Neuronal stem cell (in vitro differentiated cells): ENCODE measurements around the gene ZRSR2.

Experiments used
- DNase-seq: peaks from one replicate; pipeline ENCODE4 v3.0.0-alpha.2; 2013; ENCODE audit warnings: low spot score
- H2AFZ ChIP-seq: one replicate; pipeline ENCODE4 v1.6.1; 2013; ENCODE audit warnings: mild to moderate bottlenecking, low read length, inconsistent platforms
- H2AK5ac ChIP-seq: 2 replicates; pipeline ENCODE4 v1.6.1; 2013; ENCODE audit warnings: low read depth, mild to moderate bottlenecking, inconsistent platforms, low read length, moderate library complexity, mixed read lengths
- H2BK120ac ChIP-seq: 2 replicates; pipeline ENCODE4 v1.6.1; 2013; ENCODE audit warnings: low read depth, mild to moderate bottlenecking, inconsistent platforms, low read length, moderate library complexity, mixed read lengths
- H2BK12ac ChIP-seq: one replicate; pipeline ENCODE4 v1.6.1; 2013; ENCODE audit warnings: low read length, inconsistent platforms
- H2BK15ac ChIP-seq: 2 replicates; pipeline ENCODE4 v1.6.1; 2013; ENCODE audit warnings: mild to moderate bottlenecking, low read length, inconsistent platforms, mixed read lengths
- H2BK5ac ChIP-seq: one replicate; pipeline ENCODE4 v1.6.1; 2013; ENCODE audit warnings: inconsistent platforms, mild to moderate bottlenecking, low read length, moderate library complexity
- H3K14ac ChIP-seq: one replicate; pipeline ENCODE4 v1.6.1; 2013; ENCODE audit warnings: low read length, inconsistent platforms
- H3K18ac ChIP-seq: 2 replicates; pipeline ENCODE4 v1.6.1; 2013; ENCODE audit warnings: low read length, inconsistent platforms
- H3K23ac ChIP-seq: 2 replicates; pipeline ENCODE4 v1.6.1; 2013; ENCODE audit warnings: low read depth, mild to moderate bottlenecking, mixed read lengths, low read length, inconsistent platforms; ENCODE audit not compliant: poor library complexity
- H3K27ac ChIP-seq: replicated peaks from 3 replicates; pipeline ENCODE4 v1.5.1; 2013; ENCODE audit warnings: low read length, inconsistent platforms
- H3K27me3 ChIP-seq, 3 experiments: 2 replicates each; pipeline ENCODE4 v1.6.1; 2013; ENCODE audit warnings: low read length in 3 of 3, mild to moderate bottlenecking in 2 of 3, inconsistent platforms in 1 of 3, low read depth in 1 of 3, mixed read lengths in 1 of 3, moderate library complexity in 1 of 3; ENCODE audit not compliant: control insufficient read depth in 3 of 3, insufficient read depth in 3 of 3
- H3K36me3 ChIP-seq, 2 donors: replicated peaks in 1 of 2; 2 replicates each; pipeline ENCODE4 v1.6.1; 2013; ENCODE audit warnings: low read length in 2 of 2; ENCODE audit not compliant: control insufficient read depth in 2 of 2, insufficient read depth in 2 of 2
- H3K4ac ChIP-seq: 2 replicates; pipeline ENCODE4 v1.6.1; 2013; ENCODE audit warnings: inconsistent platforms, mild to moderate bottlenecking, low read length, moderate library complexity
- H3K4me1 ChIP-seq, 2 donors: 1 replicate in 1 of 2; 2 replicates in 1 of 2; pipeline ENCODE4 v1.6.1; 2013; ENCODE audit warnings: low read length in 2 of 2, low read depth in 1 of 2; ENCODE audit not compliant: control insufficient read depth in 2 of 2, insufficient read depth in 1 of 2
- H3K4me2 ChIP-seq: one replicate; pipeline ENCODE4 v1.6.1; 2013; ENCODE audit warnings: mild to moderate bottlenecking, low read length, inconsistent platforms; ENCODE audit not compliant: insufficient read depth, poor library complexity, severe bottlenecking
- H3K4me3 ChIP-seq, 2 donors: 2 replicates each; pipeline ENCODE4 v1.5.1; 2013; ENCODE audit warnings: low read length in 2 of 2, mild to moderate bottlenecking in 2 of 2, inconsistent platforms in 1 of 2, moderate library complexity in 1 of 2
- H3K79me1 ChIP-seq: one replicate; pipeline ENCODE4 v1.6.1; 2013; ENCODE audit warnings: low read depth, mild to moderate bottlenecking, inconsistent platforms, low read length, moderate library complexity
- H3K9ac ChIP-seq: one replicate; pipeline ENCODE4 v1.6.1; 2013; ENCODE audit warnings: mild to moderate bottlenecking, low read depth, low read length, inconsistent platforms; ENCODE audit not compliant: poor library complexity
- H3K9me3 ChIP-seq, 2 donors: replicated peaks in 1 of 2; 2 replicates each; pipeline versions ENCODE3 to v1.6.1; 2013; ENCODE audit warnings: low read length in 2 of 2, mild to moderate bottlenecking in 2 of 2, inconsistent platforms in 1 of 2, low read depth in 1 of 2, mixed read lengths in 1 of 2, moderate library complexity in 1 of 2; ENCODE audit not compliant: control insufficient read depth in 2 of 2, insufficient read depth in 1 of 2
- H4K8ac ChIP-seq: one replicate; pipeline ENCODE4 v1.6.1; 2013; ENCODE audit warnings: low read depth, mild to moderate bottlenecking, inconsistent platforms, low read length, moderate library complexity
- H4K91ac ChIP-seq: one replicate; pipeline ENCODE4 v1.6.1; 2013; ENCODE audit warnings: low read length, low read depth, mild to moderate bottlenecking, inconsistent platforms; ENCODE audit not compliant: poor library complexity
- WGBS, 2 donors: extraction: QIAGEN DNeasy Blood & Tissue Kit; methylation state at CpG; one replicate each; pipeline ENCODE4 v1.1.7; 2013; ENCODE audit warnings: missing lambda C conversion rate in 2 of 2, mixed read lengths in 1 of 2; ENCODE audit not compliant: insufficient read length in 2 of 2, insufficient replicate concordance in 1 of 2; ENCODE audit errors: extremely low coverage in 2 of 2; 5-methylcytosine and 5-hydroxymethylcytosine counted together

ZRSR2 gene

GRCh38 chrX:15854080-15854655, 63.9 kb downstream of the ZRSR2 start:
- no peak overlapping the region for H2BK15ac ChIP-seq
- WGBS, 2 donors: no CpG with 5 or more reads among the region's 65 CpGs
- H2AFZ ChIP-seq: peak overlapping the region; percentile 88
- peak overlapping the region; percentile 69 to 88 for H3K4me3 ChIP-seq
- H3K27me3 ChIP-seq: no peaks in the 10 kb centered on the region
- H4K91ac ChIP-seq: no peak overlapping the region
- H3K9me3 ChIP-seq: no peaks in the 10 kb centered on the region
- no peak overlapping the region for H3K4ac ChIP-seq
- DNase-seq: peak; percentile 51
- H3K79me1 ChIP-seq: no peaks in the 10 kb centered on the region
- peaks cover 0 to 20% of the 10 kb centered on the region in 2 donors for H3K4me1 ChIP-seq
- H4K8ac ChIP-seq: no peak overlapping the region
- H2BK120ac ChIP-seq: no peak overlapping the region
- H2BK12ac ChIP-seq: no peak overlapping the region
- no peak overlapping the region for H3K23ac ChIP-seq
- no peak overlapping the region for H2AK5ac ChIP-seq
- H3K4me2 ChIP-seq: peak overlapping the region; percentile 14
- H3K18ac ChIP-seq: peak overlapping the region; percentile 87
- peak overlapping the region; percentile 73 for H3K27ac ChIP-seq
- peak overlapping the region; percentile 77 for H3K9ac ChIP-seq
- no peak overlapping the region for H2BK5ac ChIP-seq
- H3K36me3 ChIP-seq: peaks cover 3 to 35% of the 10 kb centered on the region in 2 donors
- no peak overlapping the region for H3K14ac ChIP-seq

- peak within 1 kb of the TSS; percentile 87 for H3K27ac ChIP-seq
- H3K27me3 ChIP-seq: no peaks in the 10 kb centered on the region
- H3K4ac ChIP-seq: no peak within 1 kb of the TSS
- H2BK15ac ChIP-seq: no peak within 1 kb of the TSS
- peaks cover 3 to 27% of the 10 kb centered on the region in 2 donors for H3K36me3 ChIP-seq
- H2AFZ ChIP-seq: peak within 1 kb of the TSS; percentile 92
- H4K91ac ChIP-seq: no peak within 1 kb of the TSS
- peak within 1 kb of the TSS; percentile 69 to 91 for H3K4me3 ChIP-seq
- H3K4me2 ChIP-seq: peak within 1 kb of the TSS; percentile 52
- H3K23ac ChIP-seq: no peak within 1 kb of the TSS
- peak; percentile 86 for DNase-seq
- peak within 1 kb of the TSS; percentile 77 for H3K9ac ChIP-seq
- no peaks in the 10 kb centered on the region for H3K79me1 ChIP-seq
- H3K18ac ChIP-seq: peak within 1 kb of the TSS; percentile 87
- no peak within 1 kb of the TSS for H2BK5ac ChIP-seq
- H3K4me1 ChIP-seq: peaks cover 0 to 20% of the 10 kb centered on the region in 2 donors
- H2BK120ac ChIP-seq: no peak within 1 kb of the TSS
- H2AK5ac ChIP-seq: no peak within 1 kb of the TSS
- no CpG with 5 or more reads among the region's 85 CpGs for WGBS, 2 donors
- no peak within 1 kb of the TSS for H4K8ac ChIP-seq
- no peak within 1 kb of the TSS for H2BK12ac ChIP-seq
- no peaks in the 10 kb centered on the region for H3K9me3 ChIP-seq
- H3K14ac ChIP-seq: no peak within 1 kb of the TSS
These were observed 64.7 kb downstream of the ZRSR2 start, which contains the start of gene AP1S2 for GRCh38 chrX:15854712-15855567. AP1S2 (minus strand) TSS chrX:15854813; CDS start chrX:15852524, 2,289 bp downstream.

GRCh38 chrX:15855568-15856221, 65.4 kb downstream of the ZRSR2 start:
- Histone ChIP-seq H2AK5ac (no peak overlapping the region), H3K36me3 (peaks cover under 1 to 20% of the 10 kb centered on the region in 2 donors), H3K14ac (no peak overlapping the region), H4K91ac (no peak overlapping the region), H2BK15ac (no peak overlapping the region), H2BK12ac (no peak overlapping the region), H3K4me1 (peaks cover 0 to 17% of the 10 kb centered on the region in 2 donors), H3K4me2 (peak overlapping the region; percentile 52), H3K4me3 (peak overlapping the region; percentile 69 to 91), H3K9me3 (no peaks in the 10 kb centered on the region), H3K23ac (no peak overlapping the region), H3K27ac (peak overlapping the region; percentile 87), H3K18ac (peak overlapping the region; percentile 71), H4K8ac (no peak overlapping the region), H2BK120ac (no peak overlapping the region), H3K4ac (no peak overlapping the region), H3K9ac (peak overlapping the region; percentile 50), H3K79me1 (no peaks in the 10 kb centered on the region), H3K27me3 (no peaks in the 10 kb centered on the region), H2AFZ (peak overlapping the region; percentile 92), H2BK5ac (no peak overlapping the region)
- DNase-seq: no peak
- WGBS, 2 donors: no CpG with 5 or more reads among the region's 16 CpGs

- Histone ChIP-seq H3K36me3 (peaks cover 0 to 14% of the 10 kb centered on the region in 2 donors), H3K27me3 (no peaks in the 10 kb centered on the region), H4K8ac (no peak overlapping the region), H2BK12ac (no peak overlapping the region), H2BK15ac (no peak overlapping the region), H3K79me1 (no peaks in the 10 kb centered on the region), H3K9ac (no peak overlapping the region), H3K4me1 (peaks cover 0 to 14% of the 10 kb centered on the region in 2 donors), H2AFZ (peak overlapping the region; percentile 92), H3K18ac (no peak overlapping the region), H3K23ac (no peak overlapping the region), H4K91ac (no peak overlapping the region), H3K9me3 (peaks cover 0 to 4% of the 10 kb centered on the region in 2 donors), H3K4me3 (peak overlapping the region in 1 of 2 donors; percentile 69), H2BK5ac (no peak overlapping the region), H3K14ac (no peak overlapping the region), H2AK5ac (no peak overlapping the region), H3K4ac (no peak overlapping the region), H3K4me2 (no peak overlapping the region), H3K27ac (no peak overlapping the region), H2BK120ac (no peak overlapping the region)
- no CpG with 5 or more reads among the region's 4 CpGs for WGBS, 2 donors
- DNase-seq: no peak
These were observed 65.9 kb downstream of the ZRSR2 start for GRCh38 chrX:15856222-15856587.
